ENCODE results near the gene LSP1.
"Not testable (repeated sequence)": the region's sequence is repeated elsewhere in the genome, so short reads cannot be mapped to it uniquely, and the experiment has no call there.

Gene LSP1

DNA sequence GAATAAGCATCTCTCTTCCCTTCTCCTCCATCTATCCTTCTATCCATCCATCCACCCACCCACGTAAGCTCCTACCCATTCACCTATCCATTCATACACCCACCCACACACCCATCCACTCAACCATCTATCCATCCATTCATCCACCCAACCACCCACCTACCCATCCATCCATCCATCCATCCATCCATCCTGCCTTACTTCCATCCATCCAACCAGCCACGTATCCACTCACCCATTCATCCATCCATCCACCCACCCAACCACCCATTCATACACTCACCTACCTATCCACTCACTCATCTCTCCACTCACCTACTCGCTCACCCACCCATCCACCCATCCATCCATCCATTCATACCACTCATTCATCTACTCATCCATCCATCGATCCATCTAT is 79.8 kb downstream of the LSP1 start:
- DNase-seq = no peak

DNA sequence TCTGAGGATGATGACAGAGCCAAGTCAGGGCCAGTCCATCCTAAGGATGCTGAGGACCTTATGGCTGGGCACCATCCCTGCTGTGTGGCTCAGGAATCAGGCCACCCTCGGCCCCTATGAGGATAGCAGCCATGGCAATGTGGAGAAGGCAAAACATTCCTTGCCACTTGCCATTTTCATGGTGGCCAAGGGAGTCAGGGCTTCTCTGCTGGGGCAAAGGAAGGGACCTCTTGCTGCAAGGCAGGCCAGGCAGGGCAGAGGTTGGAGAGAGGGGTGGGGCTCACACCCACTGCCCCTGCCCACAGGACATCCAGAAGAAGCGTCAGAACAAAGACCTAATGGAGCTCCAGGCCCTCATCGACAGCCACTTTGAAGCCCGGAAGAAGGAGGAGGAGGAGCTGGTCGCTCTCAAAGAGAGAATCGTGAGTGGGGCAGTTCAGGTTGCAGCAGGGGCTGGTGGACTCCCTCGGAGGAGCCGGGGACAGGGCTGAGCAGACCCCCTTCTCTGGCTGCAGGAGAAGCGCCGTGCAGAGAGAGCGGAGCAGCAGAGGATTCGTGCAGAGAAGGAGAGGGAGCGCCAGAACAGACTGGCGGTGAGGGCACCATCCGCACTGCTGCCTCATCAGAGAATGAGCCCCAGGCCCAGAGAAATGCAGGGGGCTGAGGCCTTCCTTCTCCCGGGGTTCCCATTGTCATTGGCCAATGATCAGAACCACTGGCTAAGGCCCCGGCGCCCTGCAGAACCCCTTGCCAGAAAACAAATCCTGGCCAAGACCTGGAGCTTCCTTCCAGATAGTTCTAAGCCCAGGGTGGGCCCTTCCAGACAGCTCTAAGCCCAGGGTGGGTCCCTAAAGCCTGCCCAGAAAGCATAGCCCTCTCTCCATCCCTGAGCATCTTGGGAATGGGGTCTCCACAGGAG is 80.8 kb downstream of the LSP1 start:
- no peak for DNase-seq

DNA sequence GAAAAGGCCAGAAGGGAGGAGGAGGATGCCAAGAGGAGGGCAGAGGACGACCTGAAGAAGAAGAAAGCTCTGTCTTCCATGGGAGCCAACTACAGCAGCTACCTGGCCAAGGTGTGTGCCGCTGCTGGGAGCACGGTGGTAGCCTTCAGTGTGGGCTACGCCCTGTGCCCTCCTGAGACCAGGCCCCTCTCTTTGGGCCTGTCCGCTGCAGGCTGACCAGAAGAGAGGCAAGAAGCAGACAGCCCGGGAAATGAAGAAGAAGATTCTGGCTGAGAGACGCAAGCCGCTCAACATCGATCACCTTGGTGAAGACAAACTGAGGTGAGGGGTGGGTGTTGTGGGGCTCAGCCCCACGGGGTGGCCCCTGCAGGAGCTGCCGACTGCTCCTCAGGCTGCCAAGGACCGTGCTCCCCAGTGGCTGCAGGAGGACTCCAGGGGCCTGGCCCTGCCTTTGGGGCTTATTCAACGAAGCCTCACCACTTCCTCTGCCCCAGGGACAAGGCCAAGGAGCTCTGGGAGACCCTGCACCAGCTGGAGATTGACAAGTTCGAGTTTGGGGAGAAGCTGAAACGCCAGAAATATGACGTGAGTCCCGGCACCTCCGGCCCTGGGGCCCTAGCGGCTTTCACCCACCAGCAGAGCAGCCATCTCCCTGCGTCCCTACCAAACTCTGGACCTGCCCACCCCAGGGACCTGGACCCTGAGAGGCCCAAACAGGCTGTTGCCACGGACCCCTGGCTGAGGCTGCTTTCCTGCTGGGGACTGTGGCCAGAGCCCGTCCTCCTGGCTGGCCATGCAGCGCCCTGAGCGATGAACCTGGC is 81.7 kb downstream of the LSP1 start:
- DNase-seq = no peak

DNA sequence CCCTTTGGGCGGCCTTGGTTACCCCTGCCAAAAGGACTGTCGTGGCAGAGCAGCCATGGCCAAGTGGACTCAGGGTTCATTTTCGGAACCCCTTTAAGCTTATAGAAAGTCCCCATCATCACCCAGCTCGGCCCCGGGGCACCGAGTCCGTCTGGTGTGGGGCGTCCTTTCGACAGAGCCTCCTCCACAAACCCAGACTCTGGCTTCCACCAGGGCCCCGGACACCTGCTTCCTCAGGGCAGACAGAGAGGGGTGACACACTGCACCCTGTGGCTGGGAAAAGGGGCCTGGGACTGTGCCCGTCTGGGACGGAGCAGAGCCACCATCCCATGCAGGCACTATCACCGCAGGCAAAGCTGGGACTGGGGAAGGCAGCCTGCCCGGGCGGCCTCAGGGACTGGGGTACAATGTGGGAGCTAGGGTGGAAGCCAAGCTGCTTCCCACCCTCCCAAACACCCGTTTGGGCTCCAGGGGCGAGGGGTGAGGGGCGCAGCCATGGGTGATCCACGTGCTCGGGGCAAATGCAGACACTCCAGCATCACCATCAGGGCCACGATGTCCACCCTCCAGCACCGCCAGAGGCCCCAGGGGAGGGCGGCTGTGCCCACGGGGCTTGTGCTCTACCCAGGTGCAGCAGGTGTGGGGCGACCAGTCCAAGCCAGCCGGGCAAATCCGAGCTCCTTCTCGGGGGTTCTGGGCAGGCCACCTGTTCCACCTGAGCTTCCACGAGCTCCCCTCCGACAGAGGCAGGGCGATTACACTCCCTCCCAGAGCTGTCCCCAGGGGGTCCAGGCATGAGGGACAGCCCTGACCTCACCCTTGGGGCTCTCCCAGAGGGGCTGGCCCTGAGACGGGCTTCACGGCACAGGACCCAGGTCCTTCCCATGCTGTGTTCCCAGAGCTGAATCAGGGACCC is 82.5 kb downstream of the LSP1 start:
- DNase-seq = no peak

DNA sequence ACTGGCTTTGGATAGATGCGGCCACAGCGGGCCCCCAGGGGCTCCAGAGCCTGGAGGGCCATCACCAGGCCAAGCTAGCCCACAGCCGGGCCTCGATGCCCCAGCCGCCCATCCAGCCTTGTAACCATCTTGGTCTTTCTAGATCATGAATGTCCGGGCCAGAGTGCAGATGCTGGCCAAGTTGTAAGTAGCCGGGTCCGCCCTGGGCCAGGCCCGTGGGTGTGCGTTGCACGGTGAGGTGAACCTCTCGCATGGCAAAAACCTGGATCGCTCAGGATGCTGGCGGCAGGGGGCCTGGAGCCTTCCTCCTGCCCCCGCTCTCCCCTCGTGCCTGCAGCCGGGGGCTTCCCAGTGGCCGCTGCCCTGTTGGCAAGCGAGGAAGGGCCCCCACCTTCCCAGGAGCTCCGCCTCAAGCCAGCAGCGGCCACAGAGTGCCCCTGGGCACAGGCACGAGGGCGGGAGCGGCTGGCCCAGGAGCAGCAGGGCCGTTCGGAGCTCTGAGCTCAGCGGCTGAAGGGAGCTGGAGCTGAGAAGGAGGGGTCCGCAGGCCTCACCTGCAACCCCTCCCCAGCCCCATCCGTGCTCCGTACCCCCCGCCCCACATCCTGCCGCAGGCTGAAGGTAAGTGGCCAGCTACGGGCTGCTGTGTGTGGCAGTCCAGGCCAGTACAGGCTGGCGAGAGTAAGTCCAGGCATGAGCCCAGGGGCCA is 83.3 kb downstream of the LSP1 start:
- DNase-seq = no peak

DNA sequence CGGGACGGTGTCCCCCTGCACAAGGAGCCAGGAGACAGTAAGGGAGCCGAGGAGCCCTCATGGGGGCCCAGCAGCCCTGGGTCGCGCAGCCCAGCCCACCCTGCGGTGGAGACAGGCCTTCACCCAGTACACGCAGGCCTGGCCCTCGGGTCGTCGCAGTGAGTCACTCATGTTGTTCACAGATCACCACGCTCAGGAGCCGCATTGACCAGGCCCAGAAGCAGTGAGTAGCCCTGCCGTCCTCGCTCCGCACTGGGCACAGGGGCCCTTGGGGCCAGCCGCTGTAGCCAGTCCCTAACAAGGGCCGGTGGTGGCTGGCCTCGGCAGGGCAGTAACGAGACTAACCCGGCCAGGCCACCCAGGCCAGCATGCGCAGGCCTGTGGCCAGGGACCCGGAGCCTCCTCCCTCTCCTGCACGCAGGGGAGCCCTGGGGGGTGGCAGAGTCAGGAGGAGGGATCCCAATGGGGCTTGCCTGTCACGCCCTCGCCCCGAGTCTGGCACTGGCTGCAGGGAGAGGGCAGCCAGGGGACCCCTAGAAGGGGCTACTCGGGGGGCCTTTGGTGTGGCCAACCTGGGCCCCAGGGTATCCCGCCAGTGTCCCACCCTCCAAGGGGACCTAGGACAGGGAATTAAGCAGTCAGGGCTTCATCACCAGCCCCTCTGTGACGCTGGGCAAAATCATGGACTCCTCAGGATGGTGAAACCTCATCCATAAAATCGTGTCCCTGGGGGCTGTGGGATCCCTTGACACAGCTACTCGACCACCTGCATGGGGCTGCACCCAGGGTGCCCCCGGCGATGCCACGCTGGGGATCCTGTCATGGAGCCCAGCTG is 84.1 kb downstream of the LSP1 start:
- DNase-seq = no peak

DNA sequence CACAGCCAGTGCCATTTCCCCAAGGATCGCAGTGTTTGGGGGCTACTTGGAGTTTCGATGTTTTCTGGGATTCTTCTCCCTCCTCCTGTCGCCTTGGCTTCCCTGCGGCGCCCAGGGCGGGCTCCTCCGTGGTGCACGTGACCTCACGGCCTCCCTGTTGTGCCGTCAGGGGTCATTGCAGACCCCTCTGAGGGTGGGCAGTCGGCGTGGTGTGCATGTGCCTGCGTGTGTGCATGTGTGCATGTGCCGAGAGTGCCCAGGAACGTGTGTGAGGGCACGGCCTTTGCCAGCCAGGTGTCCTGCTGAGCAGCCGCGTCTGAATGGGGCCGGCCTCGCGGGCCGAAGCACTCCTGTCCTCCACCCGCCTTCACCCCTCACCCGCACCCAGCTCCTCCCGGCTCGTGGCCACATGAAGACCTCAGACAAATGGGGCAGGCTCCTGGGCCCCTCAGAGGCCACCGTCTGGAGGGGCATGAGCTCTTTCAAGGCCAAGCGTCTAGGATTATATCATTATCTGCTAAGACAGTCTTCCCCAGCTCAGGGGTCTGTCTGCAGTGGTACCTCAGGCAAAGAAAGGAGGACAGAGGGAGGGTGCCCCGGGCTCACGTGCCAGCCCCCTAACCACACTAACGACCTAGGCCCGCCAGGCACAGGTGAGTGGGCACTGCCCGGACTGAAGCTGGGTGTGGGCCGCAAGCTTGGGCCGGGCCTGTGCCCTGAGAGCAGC is 84.9 kb downstream of the LSP1 start:
- no peak for DNase-seq

DNA sequence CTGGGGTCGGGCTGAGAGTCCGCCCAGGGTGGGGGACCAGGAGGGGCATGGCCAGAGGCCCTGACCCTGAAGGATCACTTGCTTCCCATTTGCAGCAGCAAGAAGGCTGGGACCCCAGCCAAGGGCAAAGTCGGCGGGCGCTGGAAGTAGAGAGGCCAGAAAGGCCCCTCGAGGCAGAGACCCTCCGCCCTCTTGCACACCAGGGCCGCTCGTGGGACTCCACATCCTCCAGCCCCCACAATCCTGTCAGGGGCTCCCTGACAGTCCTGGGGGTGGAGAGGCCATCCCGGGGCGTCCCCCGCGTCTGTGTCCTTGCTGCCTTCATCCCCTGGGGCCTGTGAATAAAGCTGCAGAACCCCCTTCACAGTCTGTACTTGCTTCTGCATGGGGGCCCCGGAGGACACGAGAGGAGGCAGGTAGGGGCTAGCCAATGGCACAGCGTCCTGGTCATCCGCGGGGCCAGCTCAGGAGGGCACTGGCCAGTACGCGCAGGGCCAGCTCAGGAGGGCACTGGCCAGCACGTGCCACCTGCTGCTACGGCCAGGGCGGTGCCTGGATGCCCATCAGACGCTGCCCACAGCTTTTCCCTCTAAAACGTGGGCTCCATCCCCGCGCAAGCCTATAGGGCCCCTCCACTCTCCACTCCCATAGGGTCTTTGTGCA is 85.6 kb downstream of the LSP1 start:
- DNase-seq = no peak

DNA sequence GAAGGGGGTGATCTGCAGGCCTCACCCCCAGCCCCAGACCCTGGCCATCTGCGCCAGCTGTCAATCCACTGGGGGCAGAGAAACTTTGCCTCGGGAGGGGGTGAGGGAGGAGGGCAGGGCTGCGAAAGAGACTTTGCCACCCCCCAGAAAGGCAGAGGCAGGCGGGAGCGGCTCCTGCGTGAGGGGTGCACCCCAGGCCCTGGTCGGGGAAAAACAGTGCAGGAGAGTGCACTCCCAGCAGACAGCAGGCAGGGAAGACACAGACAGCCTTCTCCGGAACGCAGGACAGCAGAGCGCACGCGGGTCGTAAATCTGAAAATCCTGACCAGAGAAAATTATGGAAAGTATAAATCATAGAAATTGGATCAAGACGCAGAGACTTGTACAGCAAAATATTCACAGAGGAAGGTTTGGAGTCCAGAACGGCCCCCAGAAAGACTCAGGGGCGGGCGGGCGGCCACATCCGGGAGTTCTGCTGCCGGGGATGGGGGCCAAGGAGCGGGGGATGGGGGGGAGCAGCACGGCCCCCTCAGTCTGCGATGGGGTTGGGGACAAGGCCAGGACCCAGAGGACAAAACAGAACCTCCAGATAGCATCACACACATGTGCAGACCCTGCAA is 86.2 kb downstream of the LSP1 start:
- DNase-seq = no peak

DNA sequence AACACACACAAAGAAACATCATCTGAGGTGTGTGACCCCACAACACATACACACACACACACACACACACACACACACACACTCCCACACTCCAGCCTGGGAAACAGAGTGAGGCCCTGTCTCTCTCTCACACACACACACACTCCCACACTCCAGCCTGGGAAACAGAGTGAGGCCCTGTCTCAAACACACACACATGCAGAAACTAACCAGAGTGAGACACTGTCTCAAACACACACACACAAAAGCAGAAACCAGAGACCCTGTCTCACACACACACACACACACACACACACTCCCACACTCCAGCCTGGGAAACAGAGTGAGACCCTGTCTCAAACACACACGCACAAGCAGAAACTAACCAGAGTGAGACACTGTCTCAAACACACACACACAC is 86.9 kb downstream of the LSP1 start:
- not testable (repeated sequence) for DNase-seq

All from activated CD4-positive, alpha-beta T cell treated with anti-CD3 and anti-CD28 coated beads, Interleukin-2, Interleukin-6, amounts not matched to agents 100 ng/mL and 50 ng/mL, durations not matched to agents 16 hours and 8 hours (primary cell).